ENCODE measurements around the gene SBF1. TPM values are rescaled to one million over a fixed set of nuclear protein-coding genes. Genes with fewer than 3 reads are reported as not detected.

SBF1 gene
- total RNA-seq, 1 donor from 2014 or later, result 104 TPM

DNA sequence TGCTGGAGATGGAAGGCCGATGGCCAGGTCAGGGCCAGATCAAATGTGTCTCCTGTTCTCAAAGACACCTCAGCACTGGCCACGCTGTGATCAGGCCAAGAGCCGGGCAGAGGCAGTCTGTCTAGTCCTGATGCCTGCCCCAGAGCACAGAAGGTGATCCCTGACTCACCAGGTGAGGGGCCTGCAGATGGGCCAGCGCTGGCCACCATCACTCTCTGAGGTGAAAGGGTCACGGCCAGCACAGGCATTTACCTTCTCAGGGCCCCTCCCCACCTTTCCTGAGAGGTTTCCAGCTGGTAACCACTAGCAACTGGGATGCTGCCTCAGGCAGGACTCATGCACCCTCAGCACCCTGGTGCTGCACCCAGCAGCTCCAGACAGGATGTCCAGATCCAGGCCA is 2.9 kb downstream of the SBF1 start:
- TF ChIP-seq, protein P1, sequence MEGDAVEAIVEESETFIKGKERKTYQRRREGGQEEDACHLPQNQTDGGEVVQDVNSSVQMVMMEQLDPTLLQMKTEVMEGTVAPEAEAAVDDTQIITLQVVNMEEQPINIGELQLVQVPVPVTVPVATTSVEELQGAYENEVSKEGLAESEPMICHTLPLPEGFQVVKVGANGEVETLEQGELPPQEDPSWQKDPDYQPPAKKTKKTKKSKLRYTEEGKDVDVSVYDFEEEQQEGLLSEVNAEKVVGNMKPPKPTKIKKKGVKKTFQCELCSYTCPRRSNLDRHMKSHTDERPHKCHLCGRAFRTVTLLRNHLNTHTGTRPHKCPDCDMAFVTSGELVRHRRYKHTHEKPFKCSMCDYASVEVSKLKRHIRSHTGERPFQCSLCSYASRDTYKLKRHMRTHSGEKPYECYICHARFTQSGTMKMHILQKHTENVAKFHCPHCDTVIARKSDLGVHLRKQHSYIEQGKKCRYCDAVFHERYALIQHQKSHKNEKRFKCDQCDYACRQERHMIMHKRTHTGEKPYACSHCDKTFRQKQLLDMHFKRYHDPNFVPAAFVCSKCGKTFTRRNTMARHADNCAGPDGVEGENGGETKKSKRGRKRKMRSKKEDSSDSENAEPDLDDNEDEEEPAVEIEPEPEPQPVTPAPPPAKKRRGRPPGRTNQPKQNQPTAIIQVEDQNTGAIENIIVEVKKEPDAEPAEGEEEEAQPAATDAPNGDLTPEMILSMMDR (IDR thresholded peaks at IDR 0.05), result no peak
- Mint-ChIP-seq H3K4me3 (ENCODE audit: unreplicated experiment) (no peak overlapping the region), H3K36me3 (ENCODE audit: low read depth) (peaks cover 2% of the 10 kb centered on the region), H3K27me3 (ENCODE audit: low read depth) (no peaks in the 10 kb centered on the region), H3K27ac (ENCODE audit: unreplicated experiment) (no peak overlapping the region), H3K9me3 (ENCODE audit: low read depth) (no peaks in the 10 kb centered on the region), H3K4me1 (ENCODE audit: low read depth) (peaks cover 40% of the 10 kb centered on the region)
- DNase-seq (ENCODE audit: low spot score), result no peak

DNA sequence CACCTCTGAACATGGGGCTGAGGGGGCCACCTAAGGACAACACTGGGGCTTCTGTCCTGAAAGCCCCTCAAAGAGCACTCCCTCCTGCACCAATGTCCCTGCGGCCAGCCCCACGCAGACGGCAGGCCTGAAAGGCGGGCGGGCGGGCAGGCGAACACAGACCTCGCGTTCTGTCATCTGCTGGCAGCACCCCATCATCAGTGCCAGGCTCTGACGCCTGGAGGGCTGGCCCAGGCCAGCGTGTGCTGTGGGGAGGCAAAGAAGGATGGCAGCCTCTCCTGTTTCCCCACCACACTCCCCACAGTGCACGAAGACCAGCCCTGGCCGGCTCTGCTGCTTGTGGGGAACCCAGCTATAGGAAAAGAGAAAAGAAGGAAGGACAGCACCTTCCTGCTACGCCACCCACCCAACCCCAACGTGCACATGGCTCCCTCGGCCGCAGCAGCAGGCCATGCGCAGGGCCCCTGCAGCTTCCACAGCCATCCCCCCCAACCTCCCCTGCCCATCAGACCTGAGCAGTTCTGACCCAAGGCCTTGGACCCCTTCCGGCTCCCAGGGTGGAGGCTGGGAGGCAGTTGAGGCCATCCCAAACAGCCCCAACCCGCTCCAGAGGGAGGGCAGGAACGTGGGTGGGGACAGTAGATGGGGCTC is 3.5 kb downstream of the SBF1 start:
- H3K27ac Mint-ChIP-seq (ENCODE audit: unreplicated experiment), result no peak overlapping the region
- no peak overlapping the region for H3K4me3 Mint-ChIP-seq (ENCODE audit: unreplicated experiment)
- TF ChIP-seq, protein P1 (IDR thresholded peaks at IDR 0.05), result no peak
- peaks cover 6% of the 10 kb centered on the region for H3K36me3 Mint-ChIP-seq (ENCODE audit: low read depth)
- H3K27me3 Mint-ChIP-seq (ENCODE audit: low read depth), result no peaks in the 10 kb centered on the region
- DNase-seq (ENCODE audit: low spot score), result no peak
- H3K9me3 Mint-ChIP-seq (ENCODE audit: low read depth), result no peaks in the 10 kb centered on the region
- peaks cover 40% of the 10 kb centered on the region for H3K4me1 Mint-ChIP-seq (ENCODE audit: low read depth)

DNA sequence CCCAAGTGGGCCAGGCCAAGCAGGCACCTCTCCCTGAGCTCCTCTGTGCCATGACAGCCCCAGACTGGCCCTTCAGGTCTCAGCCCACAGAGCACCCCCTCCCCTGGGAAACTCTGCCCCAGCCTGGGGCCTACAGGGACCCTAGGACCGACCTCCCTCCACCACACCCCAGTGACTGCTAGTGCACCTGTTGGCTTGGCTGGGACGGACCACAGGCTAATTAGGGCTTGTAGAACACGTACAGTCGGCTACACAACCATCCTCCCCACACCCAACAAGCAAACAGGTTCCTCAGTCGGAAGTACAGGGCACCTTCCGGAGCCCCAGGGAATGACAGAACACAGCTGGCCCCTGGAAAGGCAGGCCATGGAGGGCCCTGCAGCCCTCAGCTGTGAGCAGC is 4.3 kb downstream of the SBF1 start:
- no peak overlapping the region for H3K4me3 Mint-ChIP-seq (ENCODE audit: unreplicated experiment)
- H3K36me3 Mint-ChIP-seq (ENCODE audit: low read depth), result peaks cover 7% of the 10 kb centered on the region
- no peak for DNase-seq (ENCODE audit: low spot score)

DNA sequence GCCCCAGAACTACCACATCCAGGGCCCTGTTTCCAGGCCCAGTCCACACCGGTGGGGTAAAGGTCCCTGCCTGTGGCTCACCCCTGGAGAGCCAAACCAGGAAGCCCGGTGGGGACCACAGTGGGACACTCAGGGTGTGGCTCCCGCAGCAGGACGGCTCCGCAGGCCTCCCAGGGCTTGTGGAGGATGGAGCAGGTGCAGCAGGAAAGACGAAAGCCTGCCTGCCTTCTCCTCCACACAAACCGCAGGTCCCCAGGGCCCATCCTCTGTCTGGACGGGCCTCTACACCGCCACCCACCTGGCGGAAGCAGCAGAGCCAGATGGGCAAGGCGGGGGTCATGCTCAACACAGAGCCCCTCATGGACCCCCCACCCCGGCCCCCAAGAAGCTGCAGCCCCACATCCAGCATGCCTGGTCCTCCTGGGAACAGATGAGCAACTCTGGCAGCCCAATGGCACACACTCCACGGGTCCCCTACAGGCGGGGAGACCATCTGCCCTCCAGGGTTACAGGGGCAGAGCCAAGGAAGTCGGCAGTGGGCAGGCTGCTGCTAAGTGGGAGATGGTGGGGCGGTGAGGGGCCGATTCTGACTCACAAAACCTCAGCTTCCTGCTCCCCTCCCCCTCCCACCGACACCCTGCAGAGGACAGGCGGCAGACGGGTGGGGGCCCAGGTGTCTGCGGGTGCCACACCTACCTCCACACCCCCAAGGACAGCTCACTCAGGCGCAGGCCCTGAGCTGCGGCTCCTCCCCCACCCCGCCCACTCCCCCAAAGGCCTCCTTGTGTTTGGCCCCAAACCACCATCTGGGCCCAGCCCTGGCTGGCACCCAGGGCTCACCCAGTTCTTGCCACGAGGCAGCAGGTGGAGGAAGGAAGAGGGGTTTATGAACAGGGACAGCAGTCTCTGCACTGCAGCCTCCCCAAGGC is 5.2 kb downstream of the SBF1 start:
- peaks cover 7% of the 10 kb centered on the region for H3K36me3 Mint-ChIP-seq (ENCODE audit: low read depth)
- no peaks in the 10 kb centered on the region for H3K9me3 Mint-ChIP-seq (ENCODE audit: low read depth)
- no peak overlapping the region for H3K4me3 Mint-ChIP-seq (ENCODE audit: unreplicated experiment)
- H3K27ac Mint-ChIP-seq (ENCODE audit: unreplicated experiment), result no peak overlapping the region
- TF ChIP-seq, protein P1 (IDR thresholded peaks at IDR 0.05), result no peak
- peaks cover 35% of the 10 kb centered on the region for H3K4me1 Mint-ChIP-seq (ENCODE audit: low read depth)
- DNase-seq (ENCODE audit: low spot score), result no peak
- no peaks in the 10 kb centered on the region for H3K27me3 Mint-ChIP-seq (ENCODE audit: low read depth)

More for the DNA sequence above, 4.3 kb downstream of the SBF1 start:
- no peaks in the 10 kb centered on the region for H3K9me3 Mint-ChIP-seq (ENCODE audit: low read depth)
- no peak overlapping the region for H3K27ac Mint-ChIP-seq (ENCODE audit: unreplicated experiment)
- TF ChIP-seq, protein P1 (IDR thresholded peaks at IDR 0.05), result no peak
- H3K27me3 Mint-ChIP-seq (ENCODE audit: low read depth), result no peaks in the 10 kb centered on the region
- H3K4me1 Mint-ChIP-seq (ENCODE audit: low read depth), result peaks cover 39% of the 10 kb centered on the region

DNA sequence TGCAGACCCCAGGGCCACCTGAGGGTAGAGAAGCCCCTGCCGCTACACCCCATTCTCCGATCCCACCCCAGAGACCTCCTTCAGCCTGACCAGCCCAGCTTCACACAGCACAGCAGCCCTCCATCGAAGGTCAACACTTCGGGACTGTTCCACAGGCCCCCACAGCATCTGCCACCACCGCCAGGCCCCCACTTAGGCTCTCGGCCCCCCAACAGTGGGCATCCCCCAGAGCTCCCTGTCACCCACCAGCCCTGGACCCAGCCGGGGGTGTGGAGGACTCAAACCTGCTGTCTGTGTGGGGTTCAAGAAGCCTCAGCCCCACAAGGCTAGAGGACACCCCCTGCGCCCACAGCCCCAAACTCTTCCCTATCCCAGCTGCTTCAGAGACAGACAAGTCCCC is 6.2 kb downstream of the SBF1 start:
- Mint-ChIP-seq H3K9me3 (ENCODE audit: low read depth) (no peaks in the 10 kb centered on the region), H3K27me3 (ENCODE audit: low read depth) (no peaks in the 10 kb centered on the region), H3K4me3 (ENCODE audit: unreplicated experiment) (no peak overlapping the region), H3K4me1 (ENCODE audit: low read depth) (peaks cover 29% of the 10 kb centered on the region), H3K36me3 (ENCODE audit: low read depth) (peaks cover 12% of the 10 kb centered on the region), H3K27ac (ENCODE audit: unreplicated experiment) (no peak overlapping the region)
- DNase-seq (ENCODE audit: low spot score), result no peak
- TF ChIP-seq, protein P1 (IDR thresholded peaks at IDR 0.05), result no peak

Measured in chondrocyte (in vitro differentiated cells).